ENCODE data around the gene HSD17B8.

Gene HSD17B8

GRCh38 chr6:33171880-33172687 lies 32.4 kb upstream of the HSD17B8 start:
- WGBS (ENCODE audit: insufficient coverage, insufficient read length) = no CpG with 5 or more reads among the region's 8 CpGs
- H3K27ac ChIP-seq (ENCODE audit: low read length) = no peak overlapping the region
- no peaks in the 10 kb centered on the region; the same call in 1 of the 2 replicates for H3K4me1 ChIP-seq (ENCODE audit: control insufficient read depth, insufficient read depth, low read length)
- no peaks in the 10 kb centered on the region for H3K36me3 ChIP-seq (ENCODE audit: control insufficient read depth, insufficient read depth, low read length)
- H3K9me3 ChIP-seq (ENCODE audit: control insufficient read depth, insufficient read depth, low read length) = no peaks in the 10 kb centered on the region
- H3K4me3 ChIP-seq (ENCODE audit: low read length) = no peak overlapping the region
- DNase-seq (ENCODE audit: low read depth, low spot score) = no peak
- no peaks in the 10 kb centered on the region for H3K27me3 ChIP-seq (ENCODE audit: control insufficient read depth, insufficient read depth, low read length)

- no peaks in the 10 kb centered on the region; the same call in 1 of the 2 replicates for H3K4me1 ChIP-seq (ENCODE audit: control insufficient read depth, insufficient read depth, low read length)
- no peak for DNase-seq (ENCODE audit: low read depth, low spot score)
- H3K27me3 ChIP-seq (ENCODE audit: control insufficient read depth, insufficient read depth, low read length) = no peaks in the 10 kb centered on the region
- no peaks in the 10 kb centered on the region for H3K9me3 ChIP-seq (ENCODE audit: control insufficient read depth, insufficient read depth, low read length)
- H3K36me3 ChIP-seq (ENCODE audit: control insufficient read depth, insufficient read depth, low read length) = no peaks in the 10 kb centered on the region
- no peak overlapping the region for H3K4me3 ChIP-seq (ENCODE audit: low read length)
- H3K27ac ChIP-seq (ENCODE audit: low read length) = no peak overlapping the region
- no CpG with 5 or more reads among the region's 16 CpGs for WGBS (ENCODE audit: insufficient coverage, insufficient read length)
Measured at GRCh38 chr6:33172688-33173534, 31.5 kb upstream of the HSD17B8 start.

- H3K9me3 ChIP-seq (ENCODE audit: control insufficient read depth, insufficient read depth, low read length) = no peaks in the 10 kb centered on the region
- no peak overlapping the region for H3K27ac ChIP-seq (ENCODE audit: low read length)
- H3K36me3 ChIP-seq (ENCODE audit: control insufficient read depth, insufficient read depth, low read length) = no peaks in the 10 kb centered on the region
- no peaks in the 10 kb centered on the region; the same call in 1 of the 2 replicates for H3K4me1 ChIP-seq (ENCODE audit: control insufficient read depth, insufficient read depth, low read length)
- H3K4me3 ChIP-seq (ENCODE audit: low read length) = no peak overlapping the region
- no peaks in the 10 kb centered on the region for H3K27me3 ChIP-seq (ENCODE audit: control insufficient read depth, insufficient read depth, low read length)
- DNase-seq (ENCODE audit: low read depth, low spot score) = no peak
- WGBS (ENCODE audit: insufficient coverage, insufficient read length) = no CpG with 5 or more reads among the region's 11 CpGs
Measured at GRCh38 chr6:33173535-33174180, 30.8 kb upstream of the HSD17B8 start.

GRCh38 chr6:33174784-33175183 lies 29.7 kb upstream of the HSD17B8 start:
- no peak for DNase-seq (ENCODE audit: low read depth, low spot score)
- no CpG with 5 or more reads among the region's 4 CpGs for WGBS (ENCODE audit: insufficient coverage, insufficient read length)
- Histone ChIP-seq H3K27me3 (ENCODE audit: control insufficient read depth, insufficient read depth, low read length) (no peaks in the 10 kb centered on the region), H3K9me3 (ENCODE audit: control insufficient read depth, insufficient read depth, low read length) (no peaks in the 10 kb centered on the region), H3K4me1 (ENCODE audit: control insufficient read depth, insufficient read depth, low read length) (no peaks in the 10 kb centered on the region; the same call in 1 of the 2 replicates), H3K36me3 (ENCODE audit: control insufficient read depth, insufficient read depth, low read length) (no peaks in the 10 kb centered on the region), H3K4me3 (ENCODE audit: low read length) (no peak overlapping the region), H3K27ac (ENCODE audit: low read length) (no peak overlapping the region)

- WGBS (ENCODE audit: insufficient coverage, insufficient read length) = no CpG with 5 or more reads among the region's 10 CpGs
- H3K27ac ChIP-seq (ENCODE audit: low read length) = no peak overlapping the region
- no peaks in the 10 kb centered on the region for H3K36me3 ChIP-seq (ENCODE audit: control insufficient read depth, insufficient read depth, low read length)
- H3K4me3 ChIP-seq (ENCODE audit: low read length) = no peak overlapping the region
- H3K4me1 ChIP-seq (ENCODE audit: control insufficient read depth, insufficient read depth, low read length) = no peaks in the 10 kb centered on the region; the same call in 1 of the 2 replicates
- no peaks in the 10 kb centered on the region for H3K9me3 ChIP-seq (ENCODE audit: control insufficient read depth, insufficient read depth, low read length)
- no peaks in the 10 kb centered on the region for H3K27me3 ChIP-seq (ENCODE audit: control insufficient read depth, insufficient read depth, low read length)
- no peak for DNase-seq (ENCODE audit: low read depth, low spot score)
Measured at GRCh38 chr6:33175436-33176069, 28.9 kb upstream of the HSD17B8 start.

GRCh38 chr6:33176906-33177305 lies 27.5 kb upstream of the HSD17B8 start:
- H3K9me3 ChIP-seq (ENCODE audit: control insufficient read depth, insufficient read depth, low read length) = no peaks in the 10 kb centered on the region
- H3K4me1 ChIP-seq (ENCODE audit: control insufficient read depth, insufficient read depth, low read length) = no peaks in the 10 kb centered on the region; the same call in 1 of the 2 replicates
- H3K36me3 ChIP-seq (ENCODE audit: control insufficient read depth, insufficient read depth, low read length) = no peaks in the 10 kb centered on the region
- H3K4me3 ChIP-seq (ENCODE audit: low read length) = no peak overlapping the region
- WGBS (ENCODE audit: insufficient coverage, insufficient read length) = no CpG with 5 or more reads among the region's 7 CpGs
- H3K27me3 ChIP-seq (ENCODE audit: control insufficient read depth, insufficient read depth, low read length) = no peaks in the 10 kb centered on the region
- no peak overlapping the region for H3K27ac ChIP-seq (ENCODE audit: low read length)
- no peak for DNase-seq (ENCODE audit: low read depth, low spot score)

- H3K27ac ChIP-seq (ENCODE audit: low read length) = no peak overlapping the region
- H3K36me3 ChIP-seq (ENCODE audit: control insufficient read depth, insufficient read depth, low read length) = no peaks in the 10 kb centered on the region
- WGBS (ENCODE audit: insufficient coverage, insufficient read length) = no CpG with 5 or more reads among the region's 19 CpGs
- H3K9me3 ChIP-seq (ENCODE audit: control insufficient read depth, insufficient read depth, low read length) = no peaks in the 10 kb centered on the region
- H3K4me1 ChIP-seq (ENCODE audit: control insufficient read depth, insufficient read depth, low read length) = no peaks in the 10 kb centered on the region; the same call in 1 of the 2 replicates
- no peaks in the 10 kb centered on the region for H3K27me3 ChIP-seq (ENCODE audit: control insufficient read depth, insufficient read depth, low read length)
- no peak for DNase-seq (ENCODE audit: low read depth, low spot score)
- no peak overlapping the region for H3K4me3 ChIP-seq (ENCODE audit: low read length)
Measured at GRCh38 chr6:33177552-33178446, 26.7 kb upstream of the HSD17B8 start.

- no CpG with 5 or more reads among the region's 10 CpGs for WGBS (ENCODE audit: insufficient coverage, insufficient read length)
Measured at GRCh38 chr6:33178755-33179475, 25.5 kb upstream of the HSD17B8 start.

GRCh38 chr6:33181141-33181540 lies 23.3 kb upstream of the HSD17B8 start:
- no peaks in the 10 kb centered on the region for H3K27me3 ChIP-seq (ENCODE audit: control insufficient read depth, insufficient read depth, low read length)
- H3K9me3 ChIP-seq (ENCODE audit: control insufficient read depth, insufficient read depth, low read length) = no peaks in the 10 kb centered on the region
- DNase-seq (ENCODE audit: low read depth, low spot score) = no peak
- 0 out of 2 replicates have a peak, but pooled peaks cover 2% of the 10 kb centered on the region for H3K4me1 ChIP-seq (ENCODE audit: control insufficient read depth, insufficient read depth, low read length)
- no peak overlapping the region for H3K4me3 ChIP-seq (ENCODE audit: low read length)
- no CpG with 5 or more reads among the region's 7 CpGs for WGBS (ENCODE audit: insufficient coverage, insufficient read length)
- H3K36me3 ChIP-seq (ENCODE audit: control insufficient read depth, insufficient read depth, low read length) = no peaks in the 10 kb centered on the region
- H3K27ac ChIP-seq (ENCODE audit: low read length) = no peak overlapping the region

More at GRCh38 chr6:33178755-33179475, 25.5 kb upstream of the HSD17B8 start:
- H3K27ac ChIP-seq (ENCODE audit: low read length) = no peak overlapping the region
- no peaks in the 10 kb centered on the region for H3K4me1 ChIP-seq (ENCODE audit: control insufficient read depth, insufficient read depth, low read length)
- H3K4me3 ChIP-seq (ENCODE audit: low read length) = no peak overlapping the region
- DNase-seq (ENCODE audit: low read depth, low spot score) = no peak
- H3K27me3 ChIP-seq (ENCODE audit: control insufficient read depth, insufficient read depth, low read length) = no peaks in the 10 kb centered on the region
- H3K36me3 ChIP-seq (ENCODE audit: control insufficient read depth, insufficient read depth, low read length) = no peaks in the 10 kb centered on the region
- H3K9me3 ChIP-seq (ENCODE audit: control insufficient read depth, insufficient read depth, low read length) = no peaks in the 10 kb centered on the region

All from iPS DF 6.9 (cell line).